GM23248 (cell line): Measurements from ENCODE around the gene TSHZ2.

ENCODE experiments used
- EZH2 ChIP-seq: fragments of 200-600 bp; sonication (generic); IDR thresholded peaks from 2 replicates; pipeline ENCODE4 v1.6.1; 2018; ENCODE audit warnings: antibody characterized with exemption, mild to moderate bottlenecking; ENCODE audit not compliant: insufficient read depth, poor library complexity, severe bottlenecking
- EZH2phosphoT487 ChIP-seq: fragments of 200-600 bp; sonication (generic); IDR thresholded peaks from 2 replicates; pipeline ENCODE4 v1.6.1; 2018; ENCODE audit warnings: antibody characterized with exemption, moderate library complexity, mild to moderate bottlenecking, low read depth; ENCODE audit not compliant: insufficient read depth

DNA sequence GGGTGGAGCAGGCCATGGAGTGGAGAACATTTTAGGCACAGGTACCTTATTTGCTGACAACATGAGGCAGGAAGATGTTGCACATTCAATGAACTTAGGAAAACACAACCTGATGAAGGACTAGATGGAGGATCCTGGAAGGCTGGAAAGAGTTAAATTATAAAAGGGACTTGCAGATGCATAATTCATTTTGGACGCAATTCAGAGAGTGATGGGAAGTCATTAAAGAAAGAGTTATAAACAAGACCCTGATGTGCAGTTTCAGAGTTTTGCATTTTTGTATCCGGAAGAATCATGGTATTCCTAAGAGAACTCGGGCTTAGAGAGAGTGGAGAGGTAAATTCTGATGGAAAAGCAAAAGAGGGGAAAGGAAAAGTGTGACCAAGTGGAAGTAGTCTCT lies 104.5 kb downstream of the TSHZ2 start:
- TF ChIP-seq EZH2phosphoT487 (no peak), EZH2 (no peak)
